ENCODE data around the gene ZSCAN10.
"Not testable (repeated sequence)": the region's sequence is repeated elsewhere in the genome, so short reads cannot be mapped to it uniquely, and the experiment has no call there.

Gene ZSCAN10

GRCh38 chr16:3098459-3099394 is at the start of gene ZSCAN10:
Gene ZSCAN10, minus strand, starts transcription at chr16:3099294. Its CDS starts 6,357 bp downstream, at chr16:3092937.
- DNase-seq: no peak

DNA sequence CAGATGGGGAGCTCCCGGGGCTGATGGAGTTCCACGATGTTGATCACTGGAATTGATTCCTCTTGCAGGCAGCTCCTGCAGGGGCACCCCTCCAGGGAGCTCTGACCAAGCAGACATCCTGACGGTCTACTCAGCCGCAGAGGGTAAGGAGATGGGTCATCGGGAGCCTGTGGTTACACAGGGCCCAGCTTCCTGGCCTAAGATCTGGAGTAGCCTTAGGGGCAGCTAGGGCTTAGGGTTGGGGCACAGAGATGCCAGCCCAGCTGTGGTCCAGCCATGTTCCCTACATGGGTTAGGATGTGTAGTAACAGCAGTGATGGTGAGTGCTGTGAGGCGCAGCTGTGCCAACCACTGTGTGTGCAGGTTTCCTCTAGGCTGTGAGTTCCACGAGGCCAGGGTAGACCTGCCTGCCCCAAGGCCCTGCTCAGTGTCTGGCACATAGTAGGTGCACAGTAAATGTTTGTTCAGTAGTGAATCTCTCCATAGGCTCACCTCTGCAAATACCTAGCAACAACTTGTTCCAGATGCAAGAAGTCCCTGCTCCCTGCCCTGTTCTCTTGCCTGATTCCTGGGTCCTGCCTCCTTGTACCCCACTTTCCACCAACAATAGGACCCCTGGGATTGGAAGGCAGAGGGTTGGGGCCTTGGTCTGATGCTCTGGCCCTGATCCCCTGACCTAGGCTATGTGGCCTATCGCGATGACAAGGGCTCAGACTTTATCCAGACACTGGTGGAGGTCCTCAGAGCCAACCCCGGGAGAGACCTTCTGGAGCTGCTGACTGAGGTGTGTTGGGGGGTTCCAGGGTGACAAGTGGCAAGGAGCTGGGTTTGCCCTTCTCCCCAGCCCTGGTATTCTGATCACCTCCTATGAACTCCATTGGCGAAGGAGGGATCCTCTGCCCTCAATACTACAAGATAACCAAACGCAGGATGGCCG is 49.4 kb upstream of the ZSCAN10 start:
- no peak for DNase-seq

GRCh38 chr16:3147757-3148104 is 48.6 kb upstream of the ZSCAN10 start:
- no peak for DNase-seq

- no peak for DNase-seq
Measured at GRCh38 chr16:3147046-3147756, 48.1 kb upstream of the ZSCAN10 start.

DNA sequence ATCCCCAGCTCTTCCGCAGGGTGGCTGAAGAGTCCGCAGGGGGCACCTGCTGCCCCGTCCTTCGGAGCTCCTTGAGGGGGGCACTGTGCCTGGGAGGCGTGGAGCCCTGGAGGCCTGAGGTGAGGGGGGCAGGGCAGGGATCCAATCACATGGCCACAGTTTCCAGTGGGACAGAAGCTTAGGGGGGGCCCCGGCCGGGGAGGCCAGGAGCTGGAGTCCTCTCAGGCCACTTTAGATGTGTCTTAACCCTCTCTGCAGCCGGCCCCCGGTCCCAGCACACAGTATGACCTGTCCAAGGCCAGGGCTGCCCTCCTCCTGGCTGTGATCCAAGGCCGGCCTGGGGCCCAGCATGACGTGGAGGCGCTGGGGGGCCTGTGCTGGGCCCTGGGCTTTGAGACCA is 46.6 kb upstream of the ZSCAN10 start:
- DNase-seq: no peak

DNA sequence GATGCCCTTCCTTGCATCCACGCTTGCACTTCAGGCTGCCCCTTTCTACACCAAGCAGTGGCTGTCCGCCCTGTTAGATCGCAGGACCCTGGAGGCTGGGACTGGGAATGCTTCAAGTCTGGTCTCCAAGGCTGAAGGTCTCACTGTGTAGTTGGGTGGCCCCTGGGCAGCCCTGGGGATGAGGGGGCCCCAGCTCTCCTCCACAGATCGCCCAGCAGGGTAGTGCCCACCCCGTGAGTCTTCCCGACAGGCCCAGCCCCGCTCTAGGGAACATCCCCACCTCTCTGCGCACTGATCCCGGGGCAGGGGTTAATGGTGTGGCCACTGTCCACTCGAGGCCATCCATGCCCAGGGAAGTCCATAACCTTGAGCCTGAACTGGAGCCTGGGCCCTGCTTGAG is 46.1 kb upstream of the ZSCAN10 start:
- no peak for DNase-seq

- no peak for DNase-seq
Measured at GRCh38 chr16:3144321-3144983, 45.4 kb upstream of the ZSCAN10 start.

- no peak for DNase-seq
Measured at GRCh38 chr16:3143598-3144320, 44.7 kb upstream of the ZSCAN10 start.

- DNase-seq: no peak
Measured at GRCh38 chr16:3143189-3143588, 44.1 kb upstream of the ZSCAN10 start.

- no peak for DNase-seq
Measured at GRCh38 chr16:3142770-3143169, 43.7 kb upstream of the ZSCAN10 start.

DNA sequence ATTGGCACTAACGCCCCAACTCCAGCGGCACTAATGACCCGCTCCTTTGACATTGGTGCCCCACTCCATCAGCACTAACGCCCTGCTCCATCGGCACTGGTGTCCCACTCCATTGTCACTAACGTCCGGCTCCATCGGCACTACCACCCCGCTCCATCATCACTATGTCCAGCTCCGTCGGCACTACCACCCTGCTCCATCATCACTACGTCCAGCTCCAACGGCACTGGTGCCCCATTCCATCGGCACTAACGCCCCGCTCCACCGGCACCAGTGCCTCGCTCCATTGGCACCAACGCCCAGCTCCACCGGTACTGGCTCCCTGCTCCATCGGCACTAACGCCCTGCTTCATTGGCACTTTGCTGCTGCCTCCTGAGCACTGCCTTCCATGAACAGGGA is 43.2 kb upstream of the ZSCAN10 start:
- no peak for DNase-seq

DNA sequence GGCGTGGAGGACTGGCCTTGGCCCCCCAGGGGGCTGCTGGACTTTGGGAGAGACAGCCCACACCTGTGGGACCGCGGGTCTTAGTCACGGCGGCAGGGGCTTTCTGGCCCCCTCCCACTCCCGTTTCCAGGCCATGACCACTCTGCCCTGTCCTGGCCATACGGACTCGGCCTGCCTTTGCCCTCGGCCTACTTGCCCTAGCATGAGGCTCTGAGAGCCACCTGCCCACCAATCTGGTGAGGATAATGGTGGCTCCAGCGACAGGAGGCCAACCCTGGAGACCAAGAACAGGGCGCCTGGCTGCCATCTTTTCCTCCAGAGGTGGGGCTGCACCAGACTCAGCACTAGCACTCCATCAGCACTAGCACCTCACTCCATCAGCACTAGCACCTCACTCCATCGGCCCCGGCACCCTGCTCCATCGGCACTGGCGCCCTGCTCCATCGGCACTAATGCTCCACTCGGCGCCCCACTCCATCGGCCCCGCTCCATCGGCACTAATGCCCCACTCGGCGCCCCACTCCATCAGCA is 42.8 kb upstream of the ZSCAN10 start:
- no peak for DNase-seq

- DNase-seq: no peak
Measured at GRCh38 chr16:3140603-3141427, 41.7 kb upstream of the ZSCAN10 start.

GRCh38 chr16:3139561-3139960 is 40.5 kb upstream of the ZSCAN10 start:
- not testable (repeated sequence) for DNase-seq

GRCh38 chr16:3138823-3139426 is 39.8 kb upstream of the ZSCAN10 start:
- no peak for DNase-seq

GRCh38 chr16:3138342-3138741 is 39.2 kb upstream of the ZSCAN10 start:
- no peak for DNase-seq

- no peak for DNase-seq
Measured at GRCh38 chr16:3137267-3137666, 38.2 kb upstream of the ZSCAN10 start.

DNA sequence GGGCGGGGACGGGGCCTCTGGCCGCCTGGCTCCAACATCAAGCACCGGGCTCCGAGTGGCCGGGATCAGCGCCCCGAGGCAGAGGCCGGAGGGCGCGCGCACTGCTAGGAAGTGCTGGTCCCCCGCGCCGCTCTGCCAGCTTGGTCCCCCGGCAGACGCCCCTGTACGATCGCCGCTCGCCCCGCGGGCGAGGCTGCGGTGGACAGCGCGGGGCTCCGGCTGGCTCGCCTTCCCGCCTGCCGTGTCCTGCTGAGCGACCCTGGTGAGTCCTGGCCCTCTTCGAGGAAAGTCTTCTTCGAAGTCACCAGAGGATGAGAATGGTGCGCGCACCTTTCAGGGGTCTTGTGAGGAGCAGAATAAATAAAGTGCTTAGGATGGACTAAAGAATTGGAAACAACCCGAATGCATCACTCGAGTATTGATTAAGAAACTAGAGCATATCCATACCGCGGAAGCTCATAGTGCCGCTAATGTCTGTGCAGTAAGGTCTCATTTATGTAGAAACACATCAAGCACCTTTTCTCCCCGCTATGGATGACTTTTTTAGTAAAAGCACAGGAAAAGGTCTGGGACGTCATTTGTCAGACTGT is 36.1 kb upstream of the ZSCAN10 start:
- no peak for DNase-seq

- DNase-seq: peak; percentile 83
Measured at GRCh38 chr16:3134338-3135125, 35.4 kb upstream of the ZSCAN10 start, which contains the start of gene ZNF213. Gene ZNF213, plus strand, starts transcription at chr16:3135029. Its CDS starts 2,252 bp downstream, at chr16:3137281.

All from NCI-H1048 (cell line).